Adrenal gland (tissue), 12 donors: ENCODE results near the gene CXCR5. TPM values are rescaled to one million over a fixed set of nuclear protein-coding genes. Genes with fewer than 3 reads are reported as not detected.
A peak's percentile ranks its signal among the peaks of the same experiment; 100 is the strongest.

Experiments
- DNase-seq, 7 donors: peaks; one replicate each; pipeline ENCODE4 v3.0.0-alpha.2; 2019 to 2020
- H3K27ac ChIP-seq, 5 donors: fragments of 200-600 bp; sonication (generic) in 4 of 5; 1 replicate in 3 of 5; 2 replicates in 2 of 5; pipeline versions ENCODE4 v1.5.1 to v1.8.0; 2016 to 2020; ENCODE audit warnings: mild to moderate bottlenecking in 1 of 5
- H3K27me3 ChIP-seq: fragments of 200-600 bp; 2 replicates; pipeline ENCODE4 v1.8.0; 2021
- H3K36me3 ChIP-seq, 2 donors: fragments of 200-600 bp; replicated peaks in 1 of 2; 1 replicate in 1 of 2; 2 replicates in 1 of 2; pipeline versions ENCODE4 v1.5.1 to v1.8.0; 2018 to 2022
- H3K4me1 ChIP-seq, 2 donors: fragments of 200-600 bp; replicated peaks in 1 of 2; 1 replicate in 1 of 2; 2 replicates in 1 of 2; pipeline versions ENCODE4 v1.5.1 to v1.8.0; 2018 to 2021
- H3K4me3 ChIP-seq, 4 donors: fragments of 200-600 bp; sonication (generic) in 3 of 4; one replicate each; pipeline ENCODE4 v1.5.1; 2016 to 2018
- H3K9me3 ChIP-seq, 3 donors: fragments of 200-600 bp; sonication (generic) in 1 of 3; replicated peaks in 1 of 3; 1 replicate in 2 of 3; 2 replicates in 1 of 3; pipeline versions ENCODE4 v1.5.1 to v1.8.0; 2016 to 2021
- POLR2A ChIP-seq, 2 donors: fragments of 450-650 bp; IDR thresholded peaks; one replicate each; pipeline ENCODE4 v1.6.1; 2017; ENCODE audit warnings: antibody characterized with exemption in 2 of 2, mild to moderate bottlenecking in 2 of 2, moderate library complexity in 1 of 2
- WGBS, 4 donors: extraction: QIAGEN DNeasy Blood & Tissue Kit in 2 of 4; methylation state at CpG; one replicate each; pipeline versions ENCODE4 v1.1.5 to v1.1.7; 2013 to 2017; 5-methylcytosine and 5-hydroxymethylcytosine counted together
- intact Hi-C, 2 donors: fragments of 100-400 bp; cut with DNase I; formaldehyde crosslinking; loops; one replicate each; pipeline versions ENCODE4 v1.14.1 to v1.15.0; 2022 to 2023
- polyA plus RNA-seq, 3 donors: library from polyadenylated mRNA; stranded (reverse); fragments of 200-250 nt in 2 of 3; fragments of 350-450 nt in 1 of 3; fragmentation: Illumina TruSeq in 1 of 3; extraction: RNeasy Lipid Tissue Mini Kit (QIAGEN cat#74804) in 1 of 3; gene quantifications; one replicate each; pipeline ENCODE4 v1.2.3, GENCODE V29; 2013 to 2014
- total RNA-seq, 9 donors: library from RNA; depleted of rRNA in 4 of 9; stranded (reverse); fragments of >200 nt in 4 of 9; fragments of 120-200 nt in 1 of 9; fragmentation: NEBNext Ultra II Directional in 1 of 9; extraction: Animal tissue kit (Norgen Biotek cat#: 25700) in 1 of 9; gene quantifications; one replicate each; pipeline versions ENCODE4 v1.1.0 to v1.2.4, GENCODE V29; 2013 to 2023
- TF ChIP-seq, protein P1 (sequence below), 6 experiments: fragments of 450-650 bp in 4 of 6; fragments of 200-600 bp in 2 of 6; sonication (generic) in 1 of 6; IDR thresholded peaks; 1 replicate in 5 of 6; 2 replicates in 1 of 6; pipeline versions ENCODE4 v1.5.1 to v1.8.0; 2016 to 2021; ENCODE audit warnings: antibody characterized with exemption in 6 of 6, mild to moderate bottlenecking in 2 of 6, moderate library complexity in 1 of 6
- donor health status: healthy with polysubstance abuse.
- donor health status: Bipolar disorder and iron deficiency.
- donor health status: DM: yes; HTN: yes; CAD: no.
- donor health status: DM: no; HTN: no; CAD: no.
- donor health status: DM: no; HTN: no; CAD: no.
- donor health status: DM: yes; HTN: yes; CAD: no.

CXCR5 gene
- total and polyA plus RNA-seq, 12 donors = 0.04 to 0.27 (median 0.14) TPM; not detected in 6

DNA sequence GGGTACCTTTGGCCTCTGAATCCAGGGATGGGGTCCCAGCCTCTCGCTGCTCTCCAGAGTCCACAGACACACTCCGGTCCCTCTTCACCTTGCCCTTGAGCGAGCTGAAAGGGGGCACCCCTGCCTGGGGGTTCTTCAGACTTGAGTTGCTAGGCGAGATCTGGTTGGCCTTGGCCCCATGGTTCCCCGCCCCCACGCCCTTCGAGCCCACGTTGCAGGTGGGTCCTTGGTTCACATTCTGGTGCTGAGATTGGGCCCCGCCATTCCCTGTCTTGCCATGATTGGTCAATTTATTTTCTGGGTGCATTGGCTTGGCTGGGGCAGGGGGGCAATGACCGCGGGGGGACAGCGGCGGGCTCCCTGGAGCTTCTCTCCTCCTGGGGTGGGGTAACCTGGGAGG is 24.6 kb downstream of the CXCR5 start:
- TF ChIP-seq POLR2A (IDR thresholded peaks at IDR 0.05) = no peak
- TF ChIP-seq, protein P1, sequence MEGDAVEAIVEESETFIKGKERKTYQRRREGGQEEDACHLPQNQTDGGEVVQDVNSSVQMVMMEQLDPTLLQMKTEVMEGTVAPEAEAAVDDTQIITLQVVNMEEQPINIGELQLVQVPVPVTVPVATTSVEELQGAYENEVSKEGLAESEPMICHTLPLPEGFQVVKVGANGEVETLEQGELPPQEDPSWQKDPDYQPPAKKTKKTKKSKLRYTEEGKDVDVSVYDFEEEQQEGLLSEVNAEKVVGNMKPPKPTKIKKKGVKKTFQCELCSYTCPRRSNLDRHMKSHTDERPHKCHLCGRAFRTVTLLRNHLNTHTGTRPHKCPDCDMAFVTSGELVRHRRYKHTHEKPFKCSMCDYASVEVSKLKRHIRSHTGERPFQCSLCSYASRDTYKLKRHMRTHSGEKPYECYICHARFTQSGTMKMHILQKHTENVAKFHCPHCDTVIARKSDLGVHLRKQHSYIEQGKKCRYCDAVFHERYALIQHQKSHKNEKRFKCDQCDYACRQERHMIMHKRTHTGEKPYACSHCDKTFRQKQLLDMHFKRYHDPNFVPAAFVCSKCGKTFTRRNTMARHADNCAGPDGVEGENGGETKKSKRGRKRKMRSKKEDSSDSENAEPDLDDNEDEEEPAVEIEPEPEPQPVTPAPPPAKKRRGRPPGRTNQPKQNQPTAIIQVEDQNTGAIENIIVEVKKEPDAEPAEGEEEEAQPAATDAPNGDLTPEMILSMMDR (IDR thresholded peaks at IDR 0.05) = no peak
- peaks cover 46 to 59% of the 10 kb centered on the region in 2 donors for H3K4me1 ChIP-seq
- H3K4me3 ChIP-seq = no peak overlapping the region
- no peaks in the 10 kb centered on the region for H3K27me3 ChIP-seq
- intact Hi-C loops = loop anchor here in 1 of 2 donors (10.0 kb wide), 1 partner anchor 113 kb away; the partner anchor contains the start of gene DDX6
- DNase-seq = peak in 1 of 7 donors; percentile 39
- peaks cover 0 to 43% of the 10 kb centered on the region in 2 donors for H3K36me3 ChIP-seq
- H3K27ac ChIP-seq = peak overlapping the region in 3 of 5 donors; percentile 55 to 98 (median 97)
- no peaks in the 10 kb centered on the region for H3K9me3 ChIP-seq
- 71 to 89% (median 76%) methylated on average over 9 to 13 of the region's 13 CpGs for WGBS, 4 donors

DNA sequence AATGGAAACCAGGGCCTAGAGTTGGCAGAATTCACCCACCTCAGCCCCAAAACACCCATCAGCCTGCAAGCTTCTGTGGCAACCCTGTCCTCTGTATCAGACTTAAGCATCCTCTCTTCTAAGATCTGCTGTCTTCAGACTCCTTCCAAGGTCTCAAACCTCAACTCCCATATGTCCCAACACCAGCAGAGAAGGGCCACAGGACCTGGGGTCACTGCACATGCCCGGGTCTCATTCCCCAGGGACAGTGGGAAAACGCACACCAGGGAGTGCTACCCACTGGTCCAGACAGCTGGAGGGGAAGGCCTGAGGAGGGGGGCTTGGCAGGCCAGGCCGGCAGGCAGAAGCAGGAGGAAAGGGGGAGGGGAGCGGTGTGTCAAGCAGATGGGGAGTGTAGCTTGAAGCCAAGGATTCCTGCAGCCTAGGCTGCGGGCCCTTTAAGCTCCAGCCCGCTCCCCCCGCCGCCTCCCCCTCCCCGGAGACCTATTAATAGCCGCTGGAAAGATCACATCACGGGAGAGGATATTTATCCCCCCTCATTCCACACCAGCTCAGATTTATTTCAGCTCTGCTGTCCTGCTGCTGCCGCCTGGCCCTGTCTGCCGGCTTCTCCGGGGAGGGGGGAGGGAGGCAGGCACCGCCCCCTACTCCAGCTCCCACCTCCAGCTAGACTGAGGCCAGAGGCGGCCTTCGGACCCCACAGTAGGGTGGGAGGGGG is 25.4 kb downstream of the CXCR5 start:
- WGBS, 4 donors = 3 to 9% (median 8%) methylated on average over 6 to 17 of the region's 17 CpGs
- H3K27ac ChIP-seq = peak overlapping the region; percentile 80 to 98 (median 92)
- intact Hi-C loops = loop anchor here in 1 of 2 donors (10.0 kb wide), 1 partner anchor 114 kb away; the partner anchor contains the start of gene DDX6
- peak overlapping the region in 2 of 4 donors; percentile 0 to 57 for H3K4me3 ChIP-seq
- peaks cover 0 to 35% of the 10 kb centered on the region in 2 donors for H3K36me3 ChIP-seq
- H3K4me1 ChIP-seq = peaks cover 54 to 67% of the 10 kb centered on the region in 2 donors
- TF ChIP-seq, protein P1 (IDR thresholded peaks at IDR 0.05) = peak in 1 of 6 experiments; percentile 12
- TF ChIP-seq POLR2A (IDR thresholded peaks at IDR 0.05) = peak; percentile 49 to 94
- DNase-seq = peak; percentile 88 to 96 (median 92)
- H3K9me3 ChIP-seq = no peaks in the 10 kb centered on the region
- H3K27me3 ChIP-seq = no peaks in the 10 kb centered on the region

- peak in 1 of 7 donors; percentile 35 for DNase-seq
- Histone ChIP-seq H3K4me3 (peak overlapping the region in 2 of 4 donors; percentile 0 to 57), H3K4me1 (peaks cover 61 to 74% of the 10 kb centered on the region in 2 donors), H3K9me3 (no peaks in the 10 kb centered on the region), H3K27me3 (no peaks in the 10 kb centered on the region), H3K36me3 (peaks cover 0 to 28% of the 10 kb centered on the region in 2 donors), H3K27ac (peak overlapping the region; percentile 80 to 98 (median 92))
- intact Hi-C loops = loop anchor here (2.0 to 10.0 kb wide), 2 partner anchors 15 to 115 kb away; partner anchors contain the start of genes BCL9L (in 1 of the 2) and DDX6 (in 1 of the 2)
- no peak for TF ChIP-seq POLR2A (IDR thresholded peaks at IDR 0.05)
- TF ChIP-seq, protein P1 (IDR thresholded peaks at IDR 0.05) = no peak
- 32 to 56% (median 39%) methylated on average over 5 to 21 of the region's 21 CpGs for WGBS, 4 donors
Observed at GRCh38 chr11:118909619-118910308, 26.1 kb downstream of the CXCR5 start.
